DMS53 treated with DMSO at 0.1 percent for 48 hours (cell line): ENCODE data around the gene SMURF1.

Experiments used
- DNase-seq: peaks from one replicate; lab custom pipeline; 2025; ENCODE audit not compliant: unreplicated experiment; lab: John Stamatoyannopoulos, UW

SMURF1 gene

GRCh38 chr7:98993024-98993897 lies 150.6 kb downstream of the SMURF1 start:
- DNase-seq = no peak

GRCh38 chr7:98992076-98992475 lies 151.8 kb downstream of the SMURF1 start:
- no peak for DNase-seq

DNA sequence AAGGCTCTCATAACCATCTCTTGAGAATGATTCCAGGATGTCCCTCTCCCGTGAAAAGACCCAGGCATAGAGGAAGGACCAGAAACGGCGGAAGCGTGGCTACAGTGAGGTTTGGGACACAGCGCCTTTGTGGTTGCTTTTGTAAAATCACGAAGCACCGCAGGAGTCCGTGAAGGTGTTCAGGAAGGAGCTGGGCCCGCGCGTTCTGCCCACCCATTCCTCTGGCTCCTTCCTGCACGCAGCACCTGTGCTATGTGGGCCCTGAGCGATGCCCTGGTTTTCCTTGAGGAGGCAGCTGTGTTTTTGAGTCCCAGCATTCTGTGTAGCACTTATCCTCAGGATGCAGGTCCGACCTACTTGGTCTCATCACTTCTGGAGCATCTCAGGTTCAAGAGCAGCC lies 152.8 kb downstream of the SMURF1 start:
- DNase-seq = no peak

- DNase-seq = no peak
Measured at GRCh38 chr7:98990356-98990755, 153.6 kb downstream of the SMURF1 start.

GRCh38 chr7:98988641-98989040 lies 155.3 kb downstream of the SMURF1 start:
- no peak for DNase-seq

DNA sequence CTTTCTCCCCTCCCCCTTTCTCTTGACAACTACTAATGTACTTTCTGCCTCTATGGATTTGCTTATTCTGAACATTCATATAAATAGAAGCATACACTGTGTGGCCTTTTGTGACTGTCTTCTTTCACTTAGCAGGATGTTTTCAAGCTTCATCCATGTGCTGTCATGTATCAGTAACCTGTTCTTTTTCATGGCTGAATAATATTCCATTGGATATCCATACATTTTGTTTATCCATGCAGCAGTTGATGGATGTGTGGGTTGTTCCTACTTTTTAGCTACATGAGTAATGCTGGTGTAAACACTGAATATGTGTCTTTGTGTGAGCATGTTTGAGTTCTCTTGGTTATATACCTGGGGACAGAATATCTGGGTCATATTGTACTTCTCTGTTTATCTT lies 158.0 kb downstream of the SMURF1 start:
- no peak for DNase-seq

GRCh38 chr7:98985406-98985805 lies 158.5 kb downstream of the SMURF1 start:
- DNase-seq = no peak

DNA sequence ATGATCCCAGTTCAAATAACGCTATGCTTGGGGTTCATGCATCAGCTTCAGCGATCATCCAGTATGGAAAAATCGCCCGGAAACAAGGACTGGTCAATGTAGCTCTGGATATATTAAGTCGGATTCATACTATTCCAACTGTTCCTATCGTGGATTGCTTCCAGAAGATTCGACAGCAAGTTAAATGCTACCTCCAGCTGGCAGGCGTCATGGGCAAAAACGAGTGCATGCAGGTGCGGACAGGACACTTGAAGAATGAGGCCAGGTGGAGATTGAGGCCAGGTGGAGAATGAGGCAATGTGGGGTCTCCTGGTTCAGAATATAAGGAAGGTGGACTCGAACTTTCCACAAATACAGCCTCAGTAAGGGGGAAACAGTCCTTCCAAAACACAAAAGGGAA lies 159.8 kb downstream of the SMURF1 start:
- DNase-seq = no peak

DNA sequence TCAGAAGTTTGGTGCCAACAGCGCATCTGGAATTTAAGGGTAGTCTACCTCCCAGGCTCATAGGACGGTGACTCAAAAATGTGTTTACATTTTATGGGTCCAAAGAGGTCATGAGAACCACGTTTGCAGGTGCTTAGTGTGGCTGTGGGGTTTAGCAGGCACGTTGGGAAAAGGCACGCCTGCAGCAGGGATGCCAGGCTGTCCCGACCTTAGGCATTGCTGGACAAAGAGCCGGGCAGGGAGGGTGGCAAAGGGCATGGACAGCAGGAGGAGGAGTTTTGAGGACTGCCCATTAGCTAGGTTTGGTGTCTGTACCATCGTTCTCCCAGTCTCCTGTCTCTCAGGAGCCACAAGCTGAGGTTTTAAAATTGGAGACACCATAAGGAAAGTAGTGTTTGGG lies 161.2 kb downstream of the SMURF1 start:
- DNase-seq = no peak

DNA sequence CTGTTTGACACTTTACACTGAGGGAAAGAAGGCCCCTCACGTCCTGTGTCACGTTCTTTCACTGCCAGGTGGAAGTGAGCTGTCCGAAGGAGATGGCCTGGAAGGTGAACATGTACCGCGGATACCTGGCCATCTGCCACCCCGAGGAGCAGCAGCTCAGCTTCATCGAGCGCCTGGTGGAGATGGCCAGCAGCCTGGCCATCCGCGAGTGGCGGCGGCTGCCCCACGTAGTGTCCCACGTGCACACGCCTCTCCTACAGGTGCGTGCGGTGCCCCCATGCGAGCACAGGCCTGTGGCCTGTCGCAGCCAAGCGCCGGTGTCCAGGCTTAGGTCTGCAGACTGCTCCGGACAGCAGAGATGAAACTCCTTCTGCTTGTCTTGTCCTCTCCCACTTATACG lies 162.2 kb downstream of the SMURF1 start:
- DNase-seq = no peak

- DNase-seq = no peak
Measured at GRCh38 chr7:98978672-98979071, 165.2 kb downstream of the SMURF1 start.
